A549 (cell line): Measurements from ENCODE around the gene PDS5A. TPM values are rescaled to one million over a fixed set of nuclear protein-coding genes. Genes with fewer than 3 reads are reported as not detected.
A peak's percentile ranks its signal among the peaks of the same experiment; 100 is the strongest.

ENCODE experiments used
- ATAC-seq, 2 experiments: fragments of 200-7000 bp in 1 of 2; fragments of >200 bp in 1 of 2; cut with Nextera tagmentation in 1 of 2; cut with Tn5 transposase in 1 of 2; 3 replicates each; pipeline versions ENCODE4 v1.8.0 to v1.9.1; 2018 to 2020; ENCODE audit warnings: mild to moderate bottlenecking in 1 of 2, moderate library complexity in 1 of 2
- CTCF ChIA-PET: fragments of 300-600 bp; sonication (Branson Sonifier 250); formaldehyde crosslinking; extraction: SDS; loops from one replicate; lab custom pipeline; 2021; ENCODE audit warnings: antibody characterized with exemption, inconsistent platforms; lab: Yijun Ruan, JAX
- POLR2A ChIA-PET: fragments of 350-600 bp; formaldehyde crosslinking; extraction: SDS; loops from one replicate; lab custom pipeline; 2021; ENCODE audit warnings: antibody characterized with exemption, inconsistent platforms; lab: Yijun Ruan, JAX
- DNase-seq, 2 experiments: peaks; one replicate each; pipeline versions ENCODE4 v3.0.0 to v3.0.0-alpha.2; 2011 to 2016; ENCODE audit warnings: low read depth in 1 of 2, low spot score in 1 of 2
- FAIRE-seq: peaks from 2 replicates; lab custom pipeline; 2011; peaks lifted over from hg19 to GRCh38; lab: Jason Lieb, UNC
- H3K27ac ChIP-seq, 2 experiments: fragments of >200 bp; sonication (Bioruptor Twin); formaldehyde crosslinking; 3 replicates each; pipeline ENCODE4 v1.5.1; 2016 to 2017
- H3K4me1 ChIP-seq: fragments of >200 bp; sonication (Bioruptor Twin); formaldehyde crosslinking; 3 replicates; pipeline ENCODE4 v1.6.1; 2016
- H3K4me2 ChIP-seq: fragments of >200 bp; sonication (Bioruptor Twin); formaldehyde crosslinking; 3 replicates; pipeline ENCODE4 v1.6.1; 2016
- H3K4me3 ChIP-seq: fragments of >200 bp; sonication (Bioruptor Twin); formaldehyde crosslinking; 3 replicates; pipeline ENCODE4 v1.5.1; 2016
- H3K9me3 ChIP-seq: fragments of >200 bp; sonication (Bioruptor Twin); formaldehyde crosslinking; 3 replicates; pipeline ENCODE4 v1.6.1; 2016
- CBX2 ChIP-seq: fragments of 200-600 bp; sonication (generic); IDR thresholded peaks from 2 replicates; pipeline ENCODE4 v1.6.1; 2016; ENCODE audit warnings: low read depth, mild to moderate bottlenecking, borderline replicate concordance
- CBX8 ChIP-seq: fragments of 200-600 bp; sonication (generic); IDR thresholded peaks from 2 replicates; pipeline ENCODE4 v1.6.1; 2016
- CHD4 ChIP-seq: fragments of 200-600 bp; sonication (generic); IDR thresholded peaks from 2 replicates; pipeline ENCODE4 v1.6.1; 2016; ENCODE audit warnings: antibody characterized with exemption, mild to moderate bottlenecking, borderline replicate concordance
- EHMT2 ChIP-seq: fragments of 200-600 bp; sonication (generic); IDR thresholded peaks from 2 replicates; pipeline ENCODE4 v1.6.1; 2016; ENCODE audit warnings: antibody characterized with exemption, low read depth, mild to moderate bottlenecking, moderate library complexity
- EP300 ChIP-seq, 2 experiments: fragments of >200 bp; sonication (Bioruptor Twin); formaldehyde crosslinking; IDR thresholded peaks; 2 replicates in 1 of 2; 3 replicates in 1 of 2; pipeline ENCODE4 v1.6.1; 2016 to 2017
- ESRRA ChIP-seq: fragments of 150-350 bp; IDR thresholded peaks from 2 replicates; pipeline ENCODE4 v1.6.1; 2014; ENCODE audit warnings: mild to moderate bottlenecking, low read length, borderline replicate concordance
- GATA3 ChIP-seq: IDR thresholded peaks from 2 replicates; pipeline ENCODE4 v1.6.1; 2012; ENCODE audit warnings: borderline replicate concordance
- HDAC2 ChIP-seq: fragments of 200-600 bp; sonication (generic); IDR thresholded peaks from 2 replicates; pipeline ENCODE4 v1.6.1; 2016
- HOXB5 ChIP-seq: fragments of 250-450 bp; sonication (Bioruptor Pico); IDR thresholded peaks from 2 replicates; pipeline ENCODE4 v1.5.0; 2020; ENCODE audit warnings: mild to moderate bottlenecking, moderate library complexity
- KDM1A ChIP-seq: fragments of 200-600 bp; sonication (generic); IDR thresholded peaks from 2 replicates; pipeline ENCODE4 v1.6.1; 2016; ENCODE audit warnings: low read depth, mild to moderate bottlenecking
- KDM5A ChIP-seq: fragments of 200-600 bp; sonication (generic); IDR thresholded peaks from 2 replicates; pipeline ENCODE4 v1.6.1; 2016; ENCODE audit warnings: antibody characterized with exemption, mild to moderate bottlenecking
- MAFK ChIP-seq: fragments of 450-650 bp; IDR thresholded peaks from 2 replicates; pipeline ENCODE4 v1.6.1; 2014; ENCODE audit not compliant: partially characterized antibody
- MYC ChIP-seq: IDR thresholded peaks from 2 replicates; pipeline ENCODE4 v1.6.1; 2012; ENCODE audit warnings: mild to moderate bottlenecking, inconsistent platforms, low read length, improper control_type of control experiment, borderline replicate concordance
- NFE2L2 ChIP-seq: fragments of 150-350 bp; conservative IDR thresholded peaks from 2 replicates; pipeline ENCODE4 v1.6.1; 2014; ENCODE audit warnings: low read length
- NPAS2 ChIP-seq: fragments of 250-450 bp; sonication (Bioruptor Pico); IDR thresholded peaks from 2 replicates; pipeline ENCODE4 v1.8.0; 2022; ENCODE audit warnings: mild to moderate bottlenecking, moderate library complexity, borderline replicate concordance
- POLR2A ChIP-seq: IDR thresholded peaks from 2 replicates; pipeline ENCODE4 v1.6.1; 2012; ENCODE audit warnings: mild to moderate bottlenecking, low read length
- POLR2AphosphoS2 ChIP-seq: conservative IDR thresholded peaks from 2 replicates; pipeline ENCODE4 v1.6.1; 2012; ENCODE audit warnings: low read length, improper control_type of control experiment, inconsistent platforms
- RARB ChIP-seq: fragments of 250-450 bp; sonication (Bioruptor Pico); IDR thresholded peaks from 2 replicates; pipeline ENCODE4 v1.8.0; 2021; ENCODE audit warnings: mild to moderate bottlenecking, moderate library complexity
- RFX5 ChIP-seq: fragments of 450-650 bp; IDR thresholded peaks from 2 replicates; pipeline ENCODE4 v1.7.1; 2014; ENCODE audit warnings: antibody characterized with exemption, mild to moderate bottlenecking, moderate library complexity
- RNF2 ChIP-seq: fragments of 200-600 bp; sonication (generic); IDR thresholded peaks from 2 replicates; pipeline ENCODE4 v1.6.1; 2016; ENCODE audit warnings: low read depth, mild to moderate bottlenecking, antibody characterized with exemption, moderate library complexity, borderline replicate concordance
- SMC3 ChIP-seq: fragments of >200 bp; sonication (Bioruptor Twin); formaldehyde crosslinking; IDR thresholded peaks from 3 replicates; pipeline ENCODE4 v1.6.1; 2018; ENCODE audit warnings: inconsistent platforms
- SREBF2 ChIP-seq: fragments of 450-650 bp; IDR thresholded peaks from 2 replicates; pipeline ENCODE4 v1.6.1; 2014; ENCODE audit warnings: mild to moderate bottlenecking, moderate library complexity
- TFCP2L1 ChIP-seq: fragments of 250-450 bp; sonication (Bioruptor Pico); IDR thresholded peaks from 2 replicates; pipeline ENCODE4 v1.5.0; 2021; ENCODE audit warnings: mild to moderate bottlenecking
- ZC3H11A ChIP-seq: fragments of 450-650 bp; IDR thresholded peaks from 2 replicates; pipeline ENCODE4 v1.6.1; 2014; ENCODE audit warnings: antibody characterized with exemption, mild to moderate bottlenecking
- WGBS: methylation state at CpG from one replicate; pipeline ENCODE4 v1.1.6; 2017; ENCODE audit errors: missing lambda C conversion rate; 5-methylcytosine and 5-hydroxymethylcytosine counted together
- polyA plus RNA-seq, 4 experiments: library from polyadenylated mRNA; depleted of rRNA in 3 of 4; stranded (reverse); fragments of >200 nt; fragmentation: RNase III in 1 of 4; extraction: RNeasy Plus Mini Kit Qiagen cat#74134 plus additional on column Dnase treatment in 1 of 4; gene quantifications; 2 replicates in 3 of 4; 3 replicates in 1 of 4; pipeline ENCODE4 v1.2.3, GENCODE V29; 2011 to 2017
- TF ChIP-seq, protein P1 (sequence below): IDR thresholded peaks from 2 replicates; pipeline ENCODE4 v1.6.1; 2012
- TF ChIP-seq, protein P2 (sequence below): fragments of 450-650 bp; IDR thresholded peaks from 2 replicates; pipeline ENCODE4 v1.6.1; 2014; ENCODE audit warnings: antibody characterized with exemption
- TF ChIP-seq, protein P3 (sequence below): fragments of >200 bp; sonication (Bioruptor Twin); formaldehyde crosslinking; IDR thresholded peaks from 3 replicates; pipeline ENCODE4 v1.6.1; 2016
- TF ChIP-seq, protein P4 (sequence below): fragments of >200 bp; sonication (Bioruptor Twin); formaldehyde crosslinking; IDR thresholded peaks from 3 replicates; pipeline ENCODE4 v1.5.1; 2016

The PDS5A gene
- polyA plus RNA-seq, 2 of the 4 experiments (the other 2 are of a cell fraction) = 33.0 to 87.5 TPM

DNA sequence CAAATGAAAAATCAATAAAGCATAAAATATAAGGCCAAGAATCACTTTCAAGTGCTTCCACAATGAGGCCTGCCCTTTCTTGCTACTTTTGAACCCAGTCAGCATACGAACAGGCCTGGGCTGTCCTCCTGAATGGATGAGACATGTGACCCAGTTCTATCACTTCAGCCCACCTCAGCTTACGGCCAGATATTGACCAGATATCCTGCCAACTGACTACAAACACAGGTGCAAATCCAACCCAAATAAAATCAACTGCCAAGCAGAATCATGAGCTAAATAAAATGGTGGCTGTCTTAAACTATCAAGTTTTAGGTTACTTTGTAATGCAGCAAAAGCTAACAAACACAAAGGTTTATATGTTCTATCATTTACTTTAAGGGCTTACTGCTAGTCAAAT is 53.7 kb downstream of the PDS5A start:
- no peaks in the 10 kb centered on the region for H3K9me3 ChIP-seq
- TF ChIP-seq, protein P1, sequence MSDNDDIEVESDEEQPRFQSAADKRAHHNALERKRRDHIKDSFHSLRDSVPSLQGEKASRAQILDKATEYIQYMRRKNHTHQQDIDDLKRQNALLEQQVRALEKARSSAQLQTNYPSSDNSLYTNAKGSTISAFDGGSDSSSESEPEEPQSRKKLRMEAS = no peak
- no peak for TF ChIP-seq HDAC2
- TF ChIP-seq SMC3 = no peak
- no peak for TF ChIP-seq MAFK
- no peak for TF ChIP-seq RARB (CRISPR knock-in tag)
- no peak for TF ChIP-seq EP300 (IDR thresholded peaks at IDR 0.05)
- no peak for TF ChIP-seq KDM1A
- TF ChIP-seq POLR2A = no peak
- no peak for TF ChIP-seq GATA3
- TF ChIP-seq, protein P2, sequence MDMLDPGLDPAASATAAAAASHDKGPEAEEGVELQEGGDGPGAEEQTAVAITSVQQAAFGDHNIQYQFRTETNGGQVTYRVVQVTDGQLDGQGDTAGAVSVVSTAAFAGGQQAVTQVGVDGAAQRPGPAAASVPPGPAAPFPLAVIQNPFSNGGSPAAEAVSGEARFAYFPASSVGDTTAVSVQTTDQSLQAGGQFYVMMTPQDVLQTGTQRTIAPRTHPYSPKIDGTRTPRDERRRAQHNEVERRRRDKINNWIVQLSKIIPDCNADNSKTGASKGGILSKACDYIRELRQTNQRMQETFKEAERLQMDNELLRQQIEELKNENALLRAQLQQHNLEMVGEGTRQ = no peak
- no peak for TF ChIP-seq ZC3H11A
- no peak for TF ChIP-seq MYC
- TF ChIP-seq CBX2 = no peak
- no peak for TF ChIP-seq ESRRA
- TF ChIP-seq SREBF2 = no peak
- FAIRE-seq (no peak), ATAC-seq (no peak), DNase-seq (no peak)
- whole genome bisulfite sequencing = 100% methylated on average over 2 of the region's 2 CpGs
- peaks cover 16% of the 10 kb centered on the region; the same call in 2 of the 3 replicates for H3K4me1 ChIP-seq
- ChIA-PET CTCF (interaction anchor here (1.4 kb wide), 1 partner anchor 54 kb away, joined by 3 read pairs; no protein-coding TSS in a partner anchor), POLR2A (no interaction called here)
- H3K4me2 ChIP-seq = no peak overlapping the region
- H3K4me3 ChIP-seq = no peak overlapping the region
- no peak overlapping the region for H3K27ac ChIP-seq

DNA sequence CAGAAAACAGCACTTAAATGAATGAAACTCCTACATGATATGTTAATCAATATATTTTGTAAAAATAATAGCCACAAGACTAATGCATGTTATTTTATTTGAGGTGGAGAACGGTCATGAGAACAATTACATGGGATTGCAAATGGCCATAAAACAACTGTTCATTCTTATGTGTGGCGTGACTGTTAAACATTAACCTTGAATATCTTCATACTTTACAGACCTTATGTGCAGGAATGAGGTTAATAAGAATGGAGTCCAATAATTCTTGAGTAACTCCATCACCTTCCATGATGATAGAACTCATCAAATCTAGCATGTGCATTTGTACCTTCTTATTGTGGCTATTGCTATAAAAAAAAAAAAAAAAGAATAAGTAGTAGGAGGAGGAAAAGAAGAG is 55.3 kb downstream of the PDS5A start:
- CTCF ChIA-PET = interaction anchor here (0.6 kb wide), 1 partner anchor 103 kb away, joined by 3 read pairs; no protein-coding TSS in a partner anchor
- ATAC-seq = no peak
- Histone ChIP-seq H3K27ac (no peak overlapping the region), H3K4me3 (no peak overlapping the region), H3K4me1 (peaks cover 16% of the 10 kb centered on the region; the same call in 2 of the 3 replicates)
- TF ChIP-seq, protein P3, sequence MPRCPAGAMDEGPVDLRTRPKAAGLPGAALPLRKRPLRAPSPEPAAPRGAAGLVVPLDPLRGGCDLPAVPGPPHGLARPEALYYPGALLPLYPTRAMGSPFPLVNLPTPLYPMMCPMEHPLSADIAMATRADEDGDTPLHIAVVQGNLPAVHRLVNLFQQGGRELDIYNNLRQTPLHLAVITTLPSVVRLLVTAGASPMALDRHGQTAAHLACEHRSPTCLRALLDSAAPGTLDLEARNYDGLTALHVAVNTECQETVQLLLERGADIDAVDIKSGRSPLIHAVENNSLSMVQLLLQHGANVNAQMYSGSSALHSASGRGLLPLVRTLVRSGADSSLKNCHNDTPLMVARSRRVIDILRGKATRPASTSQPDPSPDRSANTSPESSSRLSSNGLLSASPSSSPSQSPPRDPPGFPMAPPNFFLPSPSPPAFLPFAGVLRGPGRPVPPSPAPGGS = no peak
- TF ChIP-seq CBX8 (no peak), TFCP2L1 (CRISPR knock-in tag) (no peak), RFX5 (no peak), NPAS2 (CRISPR knock-in tag) (no peak), HDAC2 (no peak), KDM5A (no peak), CHD4 (no peak), GATA3 (no peak), POLR2AphosphoS2 (no peak), HOXB5 (CRISPR knock-in tag) (no peak), EHMT2 (no peak), NFE2L2 (no peak), RNF2 (no peak)
- TF ChIP-seq, protein P4, sequence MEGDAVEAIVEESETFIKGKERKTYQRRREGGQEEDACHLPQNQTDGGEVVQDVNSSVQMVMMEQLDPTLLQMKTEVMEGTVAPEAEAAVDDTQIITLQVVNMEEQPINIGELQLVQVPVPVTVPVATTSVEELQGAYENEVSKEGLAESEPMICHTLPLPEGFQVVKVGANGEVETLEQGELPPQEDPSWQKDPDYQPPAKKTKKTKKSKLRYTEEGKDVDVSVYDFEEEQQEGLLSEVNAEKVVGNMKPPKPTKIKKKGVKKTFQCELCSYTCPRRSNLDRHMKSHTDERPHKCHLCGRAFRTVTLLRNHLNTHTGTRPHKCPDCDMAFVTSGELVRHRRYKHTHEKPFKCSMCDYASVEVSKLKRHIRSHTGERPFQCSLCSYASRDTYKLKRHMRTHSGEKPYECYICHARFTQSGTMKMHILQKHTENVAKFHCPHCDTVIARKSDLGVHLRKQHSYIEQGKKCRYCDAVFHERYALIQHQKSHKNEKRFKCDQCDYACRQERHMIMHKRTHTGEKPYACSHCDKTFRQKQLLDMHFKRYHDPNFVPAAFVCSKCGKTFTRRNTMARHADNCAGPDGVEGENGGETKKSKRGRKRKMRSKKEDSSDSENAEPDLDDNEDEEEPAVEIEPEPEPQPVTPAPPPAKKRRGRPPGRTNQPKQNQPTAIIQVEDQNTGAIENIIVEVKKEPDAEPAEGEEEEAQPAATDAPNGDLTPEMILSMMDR = no peak
- TF ChIP-seq, protein P1 = no peak
- TF ChIP-seq, all 56 proteins: peak for 0
- WGBS = 65% methylated on average over 2 of the region's 2 CpGs
- DNase-seq (no peak), FAIRE-seq (no peak)
- POLR2A ChIA-PET = no interaction called here
- Histone ChIP-seq H3K4me2 (peak overlapping the region; percentile 39), H3K9me3 (no peaks in the 10 kb centered on the region)
